Activated effector memory CD4-positive, alpha-beta T cell treated with Interleukin-2 at 50 U/mL for 16 hours (primary cell): ENCODE data around the gene ANAPC2.
A peak's percentile ranks its signal among the peaks of the same experiment; 100 is the strongest.

Experiments used
- DNase-seq: peaks from one replicate; pipeline ENCODE4 v3.0.0-alpha.2; 2020

ANAPC2 gene, protein sequence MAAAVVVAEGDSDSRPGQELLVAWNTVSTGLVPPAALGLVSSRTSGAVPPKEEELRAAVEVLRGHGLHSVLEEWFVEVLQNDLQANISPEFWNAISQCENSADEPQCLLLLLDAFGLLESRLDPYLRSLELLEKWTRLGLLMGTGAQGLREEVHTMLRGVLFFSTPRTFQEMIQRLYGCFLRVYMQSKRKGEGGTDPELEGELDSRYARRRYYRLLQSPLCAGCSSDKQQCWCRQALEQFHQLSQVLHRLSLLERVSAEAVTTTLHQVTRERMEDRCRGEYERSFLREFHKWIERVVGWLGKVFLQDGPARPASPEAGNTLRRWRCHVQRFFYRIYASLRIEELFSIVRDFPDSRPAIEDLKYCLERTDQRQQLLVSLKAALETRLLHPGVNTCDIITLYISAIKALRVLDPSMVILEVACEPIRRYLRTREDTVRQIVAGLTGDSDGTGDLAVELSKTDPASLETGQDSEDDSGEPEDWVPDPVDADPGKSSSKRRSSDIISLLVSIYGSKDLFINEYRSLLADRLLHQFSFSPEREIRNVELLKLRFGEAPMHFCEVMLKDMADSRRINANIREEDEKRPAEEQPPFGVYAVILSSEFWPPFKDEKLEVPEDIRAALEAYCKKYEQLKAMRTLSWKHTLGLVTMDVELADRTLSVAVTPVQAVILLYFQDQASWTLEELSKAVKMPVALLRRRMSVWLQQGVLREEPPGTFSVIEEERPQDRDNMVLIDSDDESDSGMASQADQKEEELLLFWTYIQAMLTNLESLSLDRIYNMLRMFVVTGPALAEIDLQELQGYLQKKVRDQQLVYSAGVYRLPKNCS

DNA sequence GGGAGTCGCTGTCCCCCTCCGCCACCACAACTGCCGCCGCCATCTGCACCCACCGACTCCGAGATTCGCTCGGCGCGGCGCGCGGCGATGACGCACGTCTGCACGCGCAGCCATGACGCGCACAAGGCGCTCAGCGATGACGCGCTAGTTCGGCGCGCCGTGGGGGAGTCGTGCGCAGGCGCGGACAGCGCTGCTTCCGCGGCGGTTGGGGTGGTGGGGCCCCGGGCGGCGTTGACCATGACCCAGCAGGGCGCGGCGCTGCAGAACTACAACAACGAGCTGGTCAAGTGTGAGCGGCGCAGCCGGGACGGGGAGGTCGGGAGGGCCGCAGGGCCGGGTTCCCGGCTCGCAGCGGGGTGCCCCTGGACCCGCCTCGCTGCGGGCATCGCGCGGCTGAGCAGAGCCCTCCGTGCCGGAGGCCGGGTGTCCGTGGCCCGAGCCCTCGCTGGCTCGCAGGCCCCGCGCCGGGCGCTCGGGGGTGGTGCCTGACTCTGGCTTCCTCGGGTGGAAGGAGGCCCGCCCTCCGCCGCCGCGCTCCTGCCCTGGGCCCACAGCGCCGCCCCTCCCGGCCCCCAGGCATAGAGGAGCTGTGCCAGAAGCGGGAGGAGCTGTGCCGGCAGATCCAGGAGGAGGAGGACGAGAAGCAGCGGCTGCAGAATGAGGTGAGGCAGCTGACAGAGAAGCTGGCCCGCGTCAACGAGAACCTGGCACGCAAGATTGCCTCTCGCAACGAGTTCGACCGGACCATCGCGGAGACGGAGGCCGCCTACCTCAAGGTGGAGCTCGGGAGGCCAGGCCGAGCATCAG lies at the start of gene ANAPC2, which contains the start of gene SSNA1:
Gene ANAPC2 (minus strand): TSS at position 71 of the 807 bp plus-strand sequence. CDS start 28 bp downstream, at position 43.
Gene SSNA1 (plus strand): TSS at position 187 of the 807 bp plus-strand sequence. CDS start 51 bp downstream, at position 238.
- DNase-seq: peak; percentile 89

DNA sequence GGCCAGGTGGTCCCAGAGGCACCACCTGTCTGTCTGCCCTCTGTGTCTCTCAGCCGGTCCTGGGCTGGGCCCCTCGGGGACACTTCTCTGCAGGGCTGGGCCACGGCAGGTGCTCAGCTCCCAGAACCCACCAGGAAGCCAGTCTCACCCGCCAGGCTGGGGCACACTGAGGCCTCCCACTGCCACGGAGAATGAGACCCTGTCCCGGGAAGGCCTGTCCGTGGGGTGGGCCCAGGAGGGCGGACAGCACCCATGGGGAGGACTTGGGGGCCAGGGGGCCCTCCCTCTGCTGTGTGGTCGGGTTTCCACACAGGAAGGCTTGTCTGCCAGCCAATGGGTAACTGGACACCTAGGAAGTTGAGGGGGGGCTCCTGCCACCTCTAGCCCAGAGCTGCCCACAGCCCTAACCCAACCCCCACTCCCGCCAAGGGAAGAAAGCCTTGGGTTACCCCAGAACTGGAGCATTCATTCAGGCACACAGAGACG lies 48.6 kb upstream of the ANAPC2 start:
- no peak for DNase-seq

DNA sequence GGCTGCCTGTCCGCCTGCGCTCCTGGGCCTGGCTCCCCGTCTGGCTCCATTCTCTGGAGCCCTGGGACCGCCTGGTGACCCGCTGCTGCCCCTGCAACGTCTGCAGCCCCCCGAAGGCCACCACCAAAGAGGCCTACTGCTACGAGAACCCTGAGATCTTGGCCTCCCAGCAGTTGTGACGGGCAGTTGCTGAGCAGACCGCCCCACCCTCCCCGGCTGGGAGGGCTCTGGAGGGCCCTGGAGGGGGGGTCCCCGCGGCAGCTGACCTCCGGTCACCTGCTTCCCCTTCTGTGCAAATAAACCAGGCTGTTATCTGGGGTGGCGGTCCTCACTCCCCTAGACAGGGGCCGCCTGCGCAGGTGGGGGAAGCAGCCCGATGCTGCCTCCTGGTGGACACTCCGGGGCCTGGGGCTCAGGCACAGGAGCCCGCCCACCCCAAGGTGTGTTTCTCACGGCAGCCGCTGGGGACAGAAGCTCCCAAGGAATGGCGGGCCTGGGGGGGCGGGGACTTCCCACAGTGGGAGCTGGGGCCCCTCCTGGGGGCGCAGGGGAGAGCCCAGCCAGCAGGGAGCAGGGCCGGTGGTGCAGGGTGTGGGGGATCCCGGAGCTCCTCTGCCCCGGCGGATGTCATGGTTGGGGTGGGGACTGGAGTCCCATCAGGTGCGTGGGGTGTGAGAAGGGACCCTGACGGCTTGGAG lies 48.0 kb upstream of the ANAPC2 start:
- DNase-seq: peak; percentile 81

DNA sequence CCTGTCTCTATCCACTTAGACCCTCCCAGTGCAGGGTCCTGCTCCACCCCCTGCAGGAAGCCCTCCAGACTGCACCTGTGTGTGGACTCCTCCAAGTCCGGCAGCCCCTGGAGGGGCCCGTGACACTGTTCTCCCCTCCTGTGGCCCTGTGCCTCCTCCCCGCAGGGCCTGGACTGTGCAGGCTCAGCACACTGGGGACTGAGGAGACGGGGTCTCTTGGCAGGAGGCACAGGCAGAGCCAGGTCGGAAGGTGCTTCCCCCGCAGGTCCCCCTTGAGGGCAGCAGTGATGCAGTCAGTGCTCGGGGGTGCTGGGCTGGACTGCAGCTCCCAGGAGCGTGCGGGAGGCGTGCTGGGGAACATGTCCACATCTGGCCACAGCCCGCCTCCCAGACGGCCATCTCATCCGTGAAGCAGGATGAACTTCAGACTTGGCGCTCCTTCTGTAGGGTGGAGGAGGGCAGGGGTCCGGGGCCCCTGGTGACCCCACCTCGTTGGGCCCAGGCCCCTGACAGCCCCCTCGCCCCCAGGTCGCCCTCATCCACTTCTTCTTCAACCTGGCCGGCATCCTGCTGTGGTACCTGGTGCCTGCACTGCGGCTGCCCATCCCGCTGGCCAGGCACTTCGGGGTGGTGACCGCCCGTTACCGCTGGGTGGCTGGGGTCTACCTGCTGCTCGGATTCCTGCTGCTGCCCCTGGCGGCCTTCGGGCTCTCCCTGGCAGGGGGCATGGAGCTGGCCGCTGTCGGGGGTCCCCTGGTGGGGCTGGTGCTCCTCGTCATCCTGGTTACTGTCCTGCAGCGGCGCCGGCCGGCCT lies 47.3 kb upstream of the ANAPC2 start:
- DNase-seq: no peak

DNA sequence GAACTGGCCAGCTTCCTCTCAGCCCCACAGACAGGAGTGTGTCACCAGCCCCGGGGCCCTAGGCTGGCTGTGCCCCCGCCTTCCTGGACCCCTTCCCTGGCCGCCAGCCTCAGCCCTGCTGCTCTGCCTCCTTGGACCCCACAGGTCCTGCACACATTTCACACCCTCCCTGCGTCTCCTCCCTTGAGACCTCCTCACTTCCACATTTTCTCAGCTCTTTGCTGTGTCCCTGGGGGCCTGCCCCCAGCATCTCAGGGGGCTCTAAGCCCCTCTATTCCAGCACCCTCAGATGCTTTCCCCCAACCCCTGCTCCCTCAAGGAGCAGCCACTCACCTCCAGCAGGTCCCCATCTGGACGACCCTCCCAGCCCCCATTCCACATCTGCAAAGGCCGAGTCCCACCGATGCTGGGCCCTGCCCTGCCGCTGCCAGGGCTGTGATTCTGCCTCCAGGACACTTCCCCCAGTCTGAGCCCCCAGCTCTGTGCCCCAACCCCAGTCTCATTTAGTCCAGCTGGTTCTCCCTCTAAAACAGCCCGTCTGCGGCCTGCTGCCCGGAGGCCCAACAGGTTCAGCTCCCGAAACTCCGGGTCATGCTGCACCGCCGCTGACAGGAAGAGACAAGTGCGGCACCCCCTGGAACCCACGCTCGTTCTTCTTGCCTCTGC lies 46.5 kb upstream of the ANAPC2 start:
- DNase-seq: no peak

DNA sequence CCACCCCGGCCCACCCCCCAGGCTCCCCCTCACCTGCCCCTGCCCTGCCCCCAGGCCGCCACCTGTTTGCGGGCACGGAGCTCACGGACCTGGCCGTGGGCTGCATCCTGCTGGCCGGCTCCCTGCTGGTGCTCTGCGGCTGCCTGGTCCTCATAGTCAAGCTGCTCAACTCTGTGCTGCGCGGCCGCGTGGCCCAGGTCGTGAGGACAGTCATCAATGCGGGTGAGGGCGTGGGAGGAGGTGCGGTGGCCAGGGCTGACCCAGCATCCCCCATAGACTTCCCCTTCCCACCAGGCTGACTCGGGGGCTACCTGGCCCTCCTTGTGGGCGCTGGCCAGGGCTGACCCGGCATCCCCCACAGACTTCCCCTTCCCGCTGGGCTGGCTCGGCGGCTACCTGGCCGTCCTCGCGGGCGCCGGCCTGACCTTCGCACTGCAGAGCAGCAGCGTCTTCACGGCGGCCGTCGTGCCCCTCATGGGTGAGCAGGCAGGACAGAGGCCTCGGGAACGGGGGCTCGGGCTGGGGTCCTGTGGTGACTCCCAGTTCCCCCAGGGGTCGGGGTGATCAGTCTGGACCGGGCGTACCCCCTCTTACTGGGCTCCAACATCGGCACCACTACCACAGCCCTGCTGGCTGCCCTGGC lies 45.8 kb upstream of the ANAPC2 start:
- DNase-seq: no peak

DNA sequence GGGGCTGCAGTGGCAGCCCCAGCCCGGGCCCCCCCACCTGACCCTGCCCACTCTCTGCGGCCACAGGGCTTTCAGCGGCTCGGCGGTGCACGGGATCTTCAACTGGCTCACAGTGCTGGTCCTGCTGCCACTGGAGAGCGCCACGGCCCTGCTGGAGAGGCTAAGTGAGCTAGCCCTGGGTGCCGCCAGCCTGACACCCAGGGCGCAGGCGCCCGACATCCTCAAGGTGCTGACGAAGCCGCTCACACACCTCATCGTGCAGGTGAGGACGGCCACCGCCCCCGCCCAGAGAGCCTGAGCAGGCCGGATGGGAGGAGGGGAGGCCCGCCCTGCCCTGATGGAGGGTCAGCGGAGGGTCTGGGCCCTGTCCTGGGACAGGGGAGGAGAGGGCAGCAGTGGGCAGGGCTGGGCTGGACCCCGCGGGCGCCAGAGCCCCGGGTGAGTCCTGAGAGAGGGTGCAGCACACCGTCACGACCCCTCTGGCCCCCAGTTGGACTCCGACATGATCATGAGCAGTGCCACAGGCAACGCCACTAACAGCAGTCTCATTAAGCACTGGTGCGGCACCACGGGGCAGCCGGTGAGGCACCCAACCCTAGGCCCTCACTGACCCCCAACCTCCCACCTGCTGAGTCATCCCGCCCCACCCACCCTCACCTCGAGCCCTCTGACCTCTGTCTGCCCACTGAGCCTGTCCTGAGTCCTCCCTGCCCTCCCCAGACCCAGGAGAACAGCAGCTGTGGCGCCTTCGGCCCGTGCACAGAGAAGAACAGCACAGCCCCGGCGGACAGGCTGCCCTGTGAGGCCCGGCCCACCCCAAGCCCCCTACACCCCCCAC lies 45.0 kb upstream of the ANAPC2 start:
- DNase-seq: no peak

DNA sequence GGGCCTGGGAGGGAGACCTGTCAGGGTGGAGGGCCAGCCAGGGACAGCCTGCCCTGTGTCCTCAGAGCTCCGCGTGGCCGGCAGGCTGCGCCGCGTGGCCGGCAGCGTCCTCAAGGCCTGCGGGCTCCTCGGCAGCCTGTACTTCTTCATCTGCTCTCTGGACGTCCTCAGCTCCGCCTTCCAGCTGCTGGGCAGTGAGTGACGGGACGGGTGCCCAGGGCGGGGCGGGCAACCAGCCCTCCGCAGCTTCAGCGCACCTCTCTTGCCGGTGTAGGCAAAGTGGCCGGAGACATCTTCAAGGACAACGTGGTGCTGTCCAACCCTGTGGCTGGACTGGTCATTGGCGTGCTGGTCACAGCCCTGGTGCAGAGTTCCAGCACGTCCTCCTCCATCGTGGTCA lies 44.1 kb upstream of the ANAPC2 start:
- DNase-seq: no peak

DNA sequence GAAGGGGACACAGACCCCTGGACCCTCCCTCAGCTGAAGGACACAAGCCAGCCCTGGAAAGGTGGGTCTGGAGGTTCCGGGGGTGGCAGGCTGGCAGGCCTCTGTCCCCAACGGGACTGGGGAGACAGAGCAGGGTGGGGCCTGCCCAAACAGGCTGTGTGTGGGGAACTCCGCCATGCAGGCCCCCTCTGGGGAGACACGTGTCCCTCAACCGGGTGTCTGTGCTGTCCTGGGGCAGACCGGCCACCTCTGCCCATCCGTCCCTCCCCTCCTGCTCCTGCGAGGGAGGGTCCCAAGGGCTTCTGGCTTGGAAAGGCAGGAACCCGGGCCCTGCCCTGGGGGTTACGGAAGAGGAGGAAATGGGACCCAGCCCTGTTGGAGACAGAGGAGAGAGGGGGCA lies 43.7 kb upstream of the ANAPC2 start:
- no peak for DNase-seq

DNA sequence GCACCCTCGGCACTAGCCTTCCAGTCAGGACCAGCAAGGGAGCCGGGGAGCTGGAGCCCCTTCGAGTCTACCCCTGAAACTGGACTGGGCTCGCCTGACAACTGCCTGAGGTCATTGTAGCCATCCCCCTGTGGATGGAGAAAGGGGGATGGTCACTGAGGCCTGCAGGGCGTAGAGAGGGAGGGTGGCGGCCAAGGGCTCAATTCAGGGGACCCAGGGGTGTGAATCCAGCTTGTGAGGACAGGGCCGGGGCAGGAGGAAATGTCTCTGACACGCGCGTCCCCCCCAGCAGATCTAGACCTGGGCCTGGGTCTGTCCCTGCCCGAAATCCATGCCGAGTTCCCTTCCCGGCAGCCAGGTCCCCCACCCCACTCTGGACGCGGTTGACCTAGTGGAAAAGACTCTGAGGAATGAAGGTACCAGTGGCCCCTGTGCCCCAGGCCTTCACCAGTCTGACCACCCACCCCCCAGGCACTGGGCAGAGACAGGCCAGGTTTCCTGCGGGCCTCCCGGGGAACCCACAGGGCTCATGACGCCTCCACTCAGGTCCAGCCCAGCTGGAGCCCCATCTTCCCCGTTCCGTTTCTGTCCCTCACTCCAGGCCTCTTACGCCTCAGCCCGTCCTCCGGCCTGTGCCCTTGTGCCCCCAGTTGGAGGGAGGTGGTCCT lies 43.1 kb upstream of the ANAPC2 start:
- no peak for DNase-seq

DNA sequence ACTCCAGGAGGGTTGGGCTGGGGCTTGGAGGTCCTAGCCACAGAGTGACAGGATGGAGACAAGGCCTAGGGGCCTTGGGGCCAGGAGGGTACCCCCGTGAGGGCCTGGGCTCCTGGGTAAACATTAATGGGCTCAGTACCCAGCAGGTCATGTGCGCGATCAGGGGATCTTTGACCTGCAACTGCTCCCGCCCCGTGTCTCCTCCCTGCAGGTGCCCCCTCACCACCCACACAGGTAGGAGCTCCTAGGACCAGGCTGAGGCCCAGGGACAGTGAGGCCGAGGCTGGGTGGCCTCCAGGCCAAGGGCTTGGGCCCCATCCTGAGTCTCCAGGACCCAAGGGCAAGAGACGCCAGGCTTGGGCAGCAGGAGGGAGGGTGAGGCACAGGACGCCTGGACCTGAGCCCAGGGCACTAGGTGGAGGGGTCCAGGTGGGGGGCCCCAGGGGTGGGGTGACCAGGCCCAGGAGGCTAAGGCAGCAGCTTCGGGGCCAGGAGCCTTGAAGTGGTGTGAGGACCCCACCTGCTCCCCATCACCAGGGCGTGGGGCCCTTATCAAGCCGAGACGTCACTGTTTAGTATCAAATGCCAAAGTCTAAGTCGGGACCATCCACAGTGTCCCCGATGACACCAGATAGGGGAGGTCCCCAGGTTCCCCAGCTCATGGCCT lies 42.5 kb upstream of the ANAPC2 start, which contains the start of gene SLC34A3:
Gene SLC34A3 (plus strand): TSS at position 197 of the 667 bp plus-strand sequence. CDS start 802 bp downstream, outside the sequence.
- no peak for DNase-seq

DNA sequence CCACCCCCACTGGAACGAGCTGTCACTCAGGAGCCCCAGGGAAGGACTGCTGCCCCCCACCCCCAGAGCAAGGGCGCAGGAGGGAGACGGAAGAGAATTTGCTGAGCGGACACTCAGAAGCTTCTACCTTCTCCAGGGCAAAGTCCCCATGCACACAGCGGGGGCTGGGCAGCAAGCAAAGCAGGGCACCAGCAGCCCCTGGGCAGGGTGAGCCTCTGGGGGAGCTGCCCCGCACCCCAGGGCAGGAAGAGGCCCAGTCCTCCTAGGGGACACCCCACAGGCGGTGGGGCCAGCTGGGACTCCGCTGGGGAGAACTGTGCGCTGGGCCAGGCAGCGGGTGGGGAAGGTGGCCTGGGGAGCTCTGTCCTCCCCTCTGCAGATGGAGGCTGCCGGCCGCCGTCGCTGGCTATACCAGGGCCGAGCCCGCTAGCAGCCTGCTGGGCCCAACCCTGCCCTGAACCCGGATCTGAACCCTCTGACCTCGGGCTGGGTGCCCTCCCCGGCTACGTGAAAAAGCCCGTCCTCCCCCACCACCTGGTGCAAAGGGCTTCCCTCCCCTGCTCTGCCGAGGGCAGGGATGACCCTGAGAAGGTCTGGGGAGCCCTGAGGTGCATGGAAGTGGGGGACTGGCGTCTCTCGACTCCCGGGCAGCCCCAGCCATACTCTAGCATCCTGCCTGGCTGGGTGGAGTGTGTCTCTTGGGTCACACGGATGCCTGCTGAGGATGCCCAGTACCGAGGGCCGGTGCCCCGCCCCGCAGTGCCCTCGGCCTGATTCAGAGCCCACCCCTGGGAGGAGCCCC lies 41.7 kb upstream of the ANAPC2 start:
- no peak for DNase-seq

DNA sequence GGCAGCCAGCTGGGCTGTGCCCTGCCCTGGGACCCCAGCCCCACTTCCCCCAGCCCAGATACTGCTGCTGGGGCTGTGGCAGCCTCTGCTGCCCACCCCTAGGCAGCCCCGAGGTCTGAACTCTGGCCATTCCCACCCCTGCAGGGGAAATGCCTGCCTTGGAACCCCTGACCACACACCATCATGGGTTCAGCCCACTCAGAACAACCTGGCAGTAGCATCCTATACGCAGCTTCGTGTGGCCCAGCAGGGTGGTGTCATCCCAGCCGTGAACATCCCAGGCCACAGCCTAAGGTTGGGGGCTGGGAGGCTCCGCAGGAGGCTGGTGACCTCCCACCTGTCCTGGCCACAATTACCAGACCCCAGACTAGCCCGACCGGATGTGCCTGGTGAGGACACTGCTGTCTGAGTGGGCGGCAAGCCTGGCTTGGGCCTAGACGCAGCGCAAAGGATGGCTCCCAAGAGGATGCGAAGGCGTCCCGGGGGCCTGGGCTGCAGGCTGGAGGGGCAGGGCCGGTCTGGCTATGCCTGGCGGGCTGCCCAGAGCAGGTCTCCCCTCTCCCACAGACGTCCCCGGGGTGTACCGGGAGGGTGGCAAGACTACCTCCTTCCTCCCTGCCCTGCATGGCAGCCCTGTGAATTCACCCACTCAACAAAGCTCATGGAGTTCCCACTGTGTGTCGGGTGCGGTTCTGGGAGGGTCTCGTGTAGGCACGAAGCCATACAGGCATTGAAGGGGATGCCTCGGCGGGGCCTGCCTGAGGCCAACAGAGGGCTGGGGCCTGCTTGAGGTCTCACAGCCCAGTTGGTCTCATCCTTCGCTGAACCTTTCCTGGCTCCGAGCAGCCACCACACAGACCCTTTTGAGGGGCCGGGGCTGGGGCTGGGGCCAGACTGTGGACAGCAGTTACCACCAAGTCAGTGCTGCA lies 40.9 kb upstream of the ANAPC2 start:
- DNase-seq: no peak

DNA sequence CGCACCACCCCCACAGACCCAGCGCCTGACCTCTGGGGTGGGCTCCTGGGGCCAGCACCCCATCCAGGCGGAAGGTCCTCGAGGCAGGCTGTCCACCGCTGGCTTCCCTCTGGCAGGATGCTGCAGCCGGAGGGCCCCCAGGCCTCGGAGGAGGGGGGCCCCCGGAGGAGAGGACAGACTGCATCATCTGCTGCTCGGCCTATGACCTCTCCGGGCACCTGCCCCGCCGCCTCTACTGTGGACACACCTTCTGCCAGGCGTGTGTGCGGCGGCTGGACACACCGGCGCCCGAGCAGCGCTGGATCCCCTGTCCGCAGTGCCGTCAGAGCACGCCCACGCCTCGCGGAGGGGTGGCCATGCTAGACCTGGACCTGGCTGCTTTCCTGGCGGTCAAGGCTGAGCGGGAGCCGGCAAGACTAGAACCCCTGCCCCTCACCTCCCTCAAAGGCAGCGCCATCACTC lies 40.2 kb upstream of the ANAPC2 start:
- no peak for DNase-seq

DNA sequence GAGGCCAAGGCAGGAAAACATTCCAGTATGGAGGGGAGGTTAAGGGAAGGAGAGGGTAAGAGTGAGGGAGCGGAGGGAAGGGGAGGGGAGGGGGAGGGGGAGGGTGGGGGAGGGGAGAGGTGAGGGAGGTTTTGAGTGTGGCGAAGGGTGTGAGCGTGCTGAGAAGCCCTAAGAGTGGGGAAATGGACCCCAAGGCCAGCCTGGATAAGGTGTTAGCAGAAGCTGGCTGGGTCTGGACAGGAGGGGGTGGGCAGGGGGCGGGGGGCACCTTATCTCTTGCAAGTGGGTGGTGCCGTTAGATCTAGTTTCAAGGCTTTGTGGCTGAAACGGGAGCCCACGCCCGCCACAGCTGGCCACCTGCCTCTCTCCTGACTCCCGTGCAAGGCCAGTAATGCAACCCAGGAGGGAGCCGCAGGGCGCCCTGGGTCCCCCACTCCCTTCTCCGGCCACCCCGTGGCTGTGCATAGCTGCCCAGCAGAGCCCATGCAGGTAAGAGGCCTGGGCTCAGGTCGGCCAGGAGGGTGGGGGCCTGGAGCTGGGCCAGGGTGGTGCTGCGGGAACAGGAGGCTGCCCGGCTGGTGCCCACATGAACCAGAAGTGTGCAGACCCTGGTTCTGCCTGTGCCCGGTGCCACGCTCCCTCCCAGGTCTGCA lies 39.6 kb upstream of the ANAPC2 start:
- DNase-seq: no peak
